KMS-11 (cell line): ENCODE results near the gene NELL1.

Source experiments
- H2AFZ ChIP-seq: fragments of 200-600 bp; sonication (generic); 2 replicates; pipeline ENCODE4 v1.6.1; 2016; ENCODE audit warnings: antibody characterized with exemption, mixed run types, low read depth
- H3K27ac ChIP-seq: fragments of 200-600 bp; sonication (generic); 2 replicates; pipeline ENCODE4 v1.6.1; 2016; ENCODE audit warnings: mild to moderate bottlenecking, mixed run types
- H3K27me3 ChIP-seq: fragments of 200-600 bp; sonication (generic); 2 replicates; pipeline ENCODE4 v1.6.1; 2017; ENCODE audit warnings: mild to moderate bottlenecking, low read depth, mixed run types, moderate library complexity; ENCODE audit not compliant: insufficient read depth
- H3K36me3 ChIP-seq: fragments of 200-600 bp; sonication (generic); 2 replicates; pipeline ENCODE4 v1.6.1; 2017; ENCODE audit warnings: mild to moderate bottlenecking, mixed run types; ENCODE audit not compliant: insufficient read depth
- H3K4me1 ChIP-seq: fragments of 200-600 bp; sonication (generic); 2 replicates; pipeline ENCODE4 v1.6.1; 2016; ENCODE audit warnings: mild to moderate bottlenecking, low read depth, mixed run types; ENCODE audit not compliant: poor library complexity, severe bottlenecking
- H3K4me2 ChIP-seq: fragments of 200-600 bp; sonication (generic); 2 replicates; pipeline ENCODE4 v1.7.0; 2016; ENCODE audit warnings: mild to moderate bottlenecking, mixed run types
- H3K4me3 ChIP-seq: fragments of 200-600 bp; sonication (generic); IDR thresholded peaks from 2 replicates; pipeline ENCODE4 v1.6.1; 2017; ENCODE audit warnings: low read depth, low read length, mixed read lengths; ENCODE audit not compliant: insufficient read depth
- H3K79me2 ChIP-seq: fragments of 200-600 bp; sonication (generic); 2 replicates; pipeline ENCODE4 v1.6.1; 2016; ENCODE audit warnings: low read depth, mixed run types; ENCODE audit not compliant: insufficient read depth
- H3K9ac ChIP-seq: fragments of 200-600 bp; sonication (generic); 2 replicates; pipeline ENCODE4 v1.6.1; 2016; ENCODE audit warnings: mild to moderate bottlenecking, mixed run types
- H4K20me1 ChIP-seq: fragments of 200-600 bp; sonication (generic); 2 replicates; pipeline ENCODE4 v1.6.1; 2016; ENCODE audit warnings: mild to moderate bottlenecking, mixed run types; ENCODE audit not compliant: insufficient read depth
- TF ChIP-seq, protein P1 (sequence below): fragments of 200-600 bp; sonication (generic); conservative IDR thresholded peaks from 2 replicates; pipeline ENCODE4 v1.6.1; 2017; ENCODE audit warnings: low read depth, mild to moderate bottlenecking, antibody characterized with exemption, low read length, moderate library complexity, mixed read lengths

NELL1 gene

DNA sequence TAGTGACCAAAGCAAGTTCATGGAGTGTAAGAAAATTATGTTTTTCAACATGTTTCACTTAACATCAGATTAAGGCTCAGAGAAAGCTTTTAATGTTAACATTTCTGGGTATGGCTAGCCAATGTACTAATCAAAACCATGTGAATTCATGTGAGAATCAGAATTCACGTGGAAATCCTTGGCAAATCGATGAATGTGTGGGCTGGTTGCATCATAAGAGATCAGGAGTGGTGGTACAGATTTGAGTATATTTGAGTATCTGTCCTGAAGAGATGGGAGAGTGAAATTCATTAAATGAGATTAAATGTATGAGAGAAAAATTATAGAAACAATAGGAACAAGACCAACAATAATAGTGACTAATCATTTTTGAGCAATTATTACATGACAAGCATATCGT, 884.9 kb downstream of the NELL1 start:
- Histone ChIP-seq H3K36me3 (no peaks in the 10 kb centered on the region), H2AFZ (no peak overlapping the region), H3K27me3 (no peaks in the 10 kb centered on the region), H3K4me2 (no peak overlapping the region), H3K4me3 (no peak overlapping the region), H4K20me1 (no peaks in the 10 kb centered on the region), H3K79me2 (no peaks in the 10 kb centered on the region), H3K4me1 (no peaks in the 10 kb centered on the region), H3K27ac (no peak overlapping the region), H3K9ac (no peak overlapping the region)
- TF ChIP-seq, protein P1, sequence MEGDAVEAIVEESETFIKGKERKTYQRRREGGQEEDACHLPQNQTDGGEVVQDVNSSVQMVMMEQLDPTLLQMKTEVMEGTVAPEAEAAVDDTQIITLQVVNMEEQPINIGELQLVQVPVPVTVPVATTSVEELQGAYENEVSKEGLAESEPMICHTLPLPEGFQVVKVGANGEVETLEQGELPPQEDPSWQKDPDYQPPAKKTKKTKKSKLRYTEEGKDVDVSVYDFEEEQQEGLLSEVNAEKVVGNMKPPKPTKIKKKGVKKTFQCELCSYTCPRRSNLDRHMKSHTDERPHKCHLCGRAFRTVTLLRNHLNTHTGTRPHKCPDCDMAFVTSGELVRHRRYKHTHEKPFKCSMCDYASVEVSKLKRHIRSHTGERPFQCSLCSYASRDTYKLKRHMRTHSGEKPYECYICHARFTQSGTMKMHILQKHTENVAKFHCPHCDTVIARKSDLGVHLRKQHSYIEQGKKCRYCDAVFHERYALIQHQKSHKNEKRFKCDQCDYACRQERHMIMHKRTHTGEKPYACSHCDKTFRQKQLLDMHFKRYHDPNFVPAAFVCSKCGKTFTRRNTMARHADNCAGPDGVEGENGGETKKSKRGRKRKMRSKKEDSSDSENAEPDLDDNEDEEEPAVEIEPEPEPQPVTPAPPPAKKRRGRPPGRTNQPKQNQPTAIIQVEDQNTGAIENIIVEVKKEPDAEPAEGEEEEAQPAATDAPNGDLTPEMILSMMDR: no peak

DNA sequence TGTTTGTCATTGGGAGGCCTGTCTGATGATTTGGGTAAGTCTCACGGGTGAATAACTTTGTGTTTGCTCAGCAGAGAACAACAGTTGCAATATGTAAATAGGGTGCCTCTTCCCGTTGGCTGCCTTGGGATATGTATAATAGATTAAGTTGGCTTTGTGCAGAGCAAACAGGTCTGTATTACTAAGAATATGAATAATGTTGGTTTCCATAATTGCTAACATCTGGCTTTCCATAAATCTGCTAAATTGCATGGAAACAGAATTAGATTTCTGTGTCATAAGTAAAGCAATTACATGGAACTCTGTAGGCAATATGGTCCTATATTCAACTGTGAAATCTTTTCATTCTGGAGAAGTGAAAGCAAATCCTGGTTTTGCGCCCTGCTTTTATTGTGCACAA, 887.5 kb downstream of the NELL1 start:
- no peak overlapping the region for H2AFZ ChIP-seq
- H3K4me1 ChIP-seq: no peaks in the 10 kb centered on the region
- H3K36me3 ChIP-seq: no peaks in the 10 kb centered on the region
- no peak overlapping the region for H3K4me3 ChIP-seq
- no peaks in the 10 kb centered on the region for H3K27me3 ChIP-seq
- H3K79me2 ChIP-seq: no peaks in the 10 kb centered on the region
- H4K20me1 ChIP-seq: no peaks in the 10 kb centered on the region
- no peak overlapping the region for H3K27ac ChIP-seq
- H3K9ac ChIP-seq: no peak overlapping the region
- no peak overlapping the region for H3K4me2 ChIP-seq
- TF ChIP-seq, protein P1: no peak

DNA sequence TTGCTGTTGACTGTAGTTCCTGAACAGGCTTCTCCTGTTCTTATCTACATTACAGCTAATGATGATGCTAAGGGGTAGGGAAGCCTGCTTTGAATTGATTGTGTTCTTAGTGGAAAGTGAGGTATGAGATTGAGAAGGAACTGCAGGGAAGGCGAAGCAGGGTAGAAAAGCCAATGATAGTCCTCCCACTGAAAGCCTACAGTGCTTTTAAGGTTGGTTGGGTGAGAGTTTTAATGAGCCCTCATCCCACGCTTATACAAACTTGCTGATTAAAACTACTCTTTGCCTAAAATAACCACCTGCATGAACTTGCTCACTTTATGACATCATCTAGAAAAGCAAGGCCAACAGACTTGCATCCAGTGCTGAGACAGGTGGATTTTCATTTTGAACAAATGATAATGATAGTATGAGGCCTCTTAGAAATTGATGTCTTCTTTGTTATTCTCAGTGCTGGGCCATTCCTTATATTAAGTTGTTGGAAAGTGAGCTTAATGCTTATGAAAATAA, 891.1 kb downstream of the NELL1 start:
- Histone ChIP-seq H3K27ac (no peak overlapping the region), H3K4me2 (no peak overlapping the region), H3K27me3 (no peaks in the 10 kb centered on the region), H4K20me1 (no peaks in the 10 kb centered on the region), H3K4me1 (no peaks in the 10 kb centered on the region), H3K4me3 (no peak overlapping the region), H2AFZ (no peak overlapping the region), H3K9ac (no peak overlapping the region), H3K79me2 (no peaks in the 10 kb centered on the region), H3K36me3 (no peaks in the 10 kb centered on the region)
- TF ChIP-seq, protein P1: no peak

DNA sequence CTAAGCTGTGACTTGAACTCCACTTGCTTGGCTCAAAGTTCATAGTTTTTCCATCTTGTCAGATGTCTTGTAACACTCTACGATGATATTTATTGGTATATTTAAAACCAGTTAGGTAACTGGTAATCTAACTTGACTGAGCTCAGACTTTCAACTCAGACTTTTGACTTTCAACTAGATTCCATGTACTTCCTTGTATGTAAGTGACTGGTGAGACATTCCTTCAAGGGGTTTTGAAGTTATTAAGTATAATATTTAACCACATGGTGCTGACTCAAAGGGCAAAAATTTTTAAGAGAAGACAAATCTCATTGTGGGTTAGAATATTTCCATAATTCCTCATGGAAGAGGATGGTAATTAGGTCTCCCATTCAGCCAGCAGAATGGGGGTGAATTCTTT, 892.2 kb downstream of the NELL1 start:
- no peak overlapping the region for H2AFZ ChIP-seq
- H3K4me2 ChIP-seq: no peak overlapping the region
- no peaks in the 10 kb centered on the region for H4K20me1 ChIP-seq
- H3K27ac ChIP-seq: no peak overlapping the region
- no peaks in the 10 kb centered on the region for H3K27me3 ChIP-seq
- H3K36me3 ChIP-seq: no peaks in the 10 kb centered on the region
- H3K4me3 ChIP-seq: no peak overlapping the region
- no peak overlapping the region for H3K9ac ChIP-seq
- TF ChIP-seq, protein P1: no peak
- no peaks in the 10 kb centered on the region for H3K4me1 ChIP-seq
- no peaks in the 10 kb centered on the region for H3K79me2 ChIP-seq
